DND-41 (cell line): ENCODE results near the gene GPC5.

Source experiments
- ATAC-seq: fragments of 200-7000 bp; cut with Tn5 transposase; 3 replicates; pipeline ENCODE4 v1.9.1; 2021; ENCODE audit warnings: low read depth; ENCODE audit not compliant: insufficient read depth
- DNase-seq: peaks from one replicate; pipeline ENCODE4 v3.0.0-alpha.2; 2020
- H2AFZ ChIP-seq: 2 replicates; pipeline ENCODE4 v1.6.0; 2012; ENCODE audit warnings: low read depth, low read length
- H3K27ac ChIP-seq: 2 replicates; pipeline ENCODE4 v1.5.1; 2012; ENCODE audit warnings: low read length, inconsistent platforms
- H3K27me3 ChIP-seq: fragments of 200-600 bp; sonication (generic); 2 replicates; pipeline ENCODE4 v1.6.0; 2012; ENCODE audit warnings: low read length, mild to moderate bottlenecking, inconsistent platforms; ENCODE audit not compliant: insufficient read depth, poor library complexity
- H3K36me3 ChIP-seq: 2 replicates; pipeline ENCODE4 v1.5.1; 2012; ENCODE audit warnings: low read length, inconsistent platforms; ENCODE audit not compliant: insufficient read depth
- H3K4me1 ChIP-seq: 2 replicates; pipeline ENCODE4 v1.5.1; 2012; ENCODE audit warnings: mild to moderate bottlenecking, low read length; ENCODE audit not compliant: insufficient read depth
- H3K4me2 ChIP-seq: 2 replicates; pipeline ENCODE4 v1.6.0; 2012; ENCODE audit warnings: mild to moderate bottlenecking, moderate library complexity, low read length, inconsistent platforms; ENCODE audit not compliant: insufficient read depth
- H3K4me3 ChIP-seq, 2 experiments: fragments of 200-600 bp in 1 of 2; shearing (Covaris generic) in 1 of 2; 2 replicates each; pipeline ENCODE4 v1.5.1; 2012 to 2016; ENCODE audit warnings: inconsistent platforms in 2 of 2, low read length in 2 of 2, mild to moderate bottlenecking in 2 of 2, low read depth in 1 of 2, moderate library complexity in 1 of 2
- H3K79me2 ChIP-seq: 2 replicates; pipeline ENCODE4 v1.6.0; 2012; ENCODE audit warnings: low read length, inconsistent platforms; ENCODE audit not compliant: insufficient read depth
- H3K9ac ChIP-seq: 2 replicates; pipeline ENCODE4 v1.6.0; 2012; ENCODE audit warnings: low read depth, mild to moderate bottlenecking, inconsistent platforms, low read length, moderate library complexity
- H3K9me3 ChIP-seq: 2 replicates; pipeline ENCODE4 v1.5.1; 2012; ENCODE audit warnings: low read length, moderate library complexity, mild to moderate bottlenecking, inconsistent platforms; ENCODE audit not compliant: insufficient read depth, severe bottlenecking
- H4K20me1 ChIP-seq: 2 replicates; pipeline ENCODE4 v1.6.0; 2012; ENCODE audit warnings: low read length; ENCODE audit not compliant: insufficient read depth
- EZH2 ChIP-seq: IDR thresholded peaks from 3 replicates; pipeline ENCODE4 v1.6.1; 2012; ENCODE audit warnings: borderline replicate concordance, low read depth, mild to moderate bottlenecking, moderate library complexity, low read length, inconsistent platforms; ENCODE audit not compliant: severe bottlenecking
- TF ChIP-seq, protein P1 (sequence below): IDR thresholded peaks from 2 replicates; pipeline ENCODE4 v1.5.1; 2012; ENCODE audit warnings: borderline replicate concordance, low read length, moderate library complexity, mild to moderate bottlenecking; ENCODE audit not compliant: poor library complexity, severe bottlenecking; ENCODE audit errors: extremely low read depth

Gene GPC5

DNA sequence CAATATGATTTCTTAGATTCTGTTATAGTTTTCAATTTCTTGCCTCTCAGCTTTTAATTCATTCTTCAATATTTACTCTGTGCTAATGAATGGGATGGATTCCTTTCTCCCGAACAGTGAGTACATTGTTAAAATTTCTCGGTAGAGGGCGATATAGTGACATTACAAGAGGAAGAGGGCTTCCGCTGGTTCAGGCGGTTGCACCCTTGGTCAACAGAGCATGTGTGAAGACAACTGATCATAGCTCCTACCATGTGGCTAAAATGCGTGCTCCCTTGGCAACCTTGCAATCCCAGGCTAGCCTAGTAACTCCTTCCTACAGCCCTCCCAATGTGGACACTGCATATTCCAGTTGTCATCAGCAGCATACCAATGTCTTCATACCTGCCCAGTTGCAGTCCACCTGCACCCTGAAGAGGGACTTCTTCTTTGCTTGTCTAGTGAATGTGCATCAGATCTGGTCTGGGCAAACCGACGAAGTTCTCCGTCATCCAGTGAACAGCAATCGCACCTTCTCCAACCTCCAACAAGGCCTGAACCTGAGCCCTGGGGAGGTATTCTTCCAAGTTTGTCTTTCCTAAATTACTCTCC is 1175.1 kb downstream of the GPC5 start:
- no peaks in the 10 kb centered on the region for H3K9me3 ChIP-seq
- H3K27me3 ChIP-seq: no peaks in the 10 kb centered on the region
- H2AFZ ChIP-seq: no peak overlapping the region
- no peak overlapping the region for H3K27ac ChIP-seq
- DNase-seq: no peak
- H3K4me1 ChIP-seq: no peaks in the 10 kb centered on the region
- no peaks in the 10 kb centered on the region for H3K36me3 ChIP-seq
- H3K79me2 ChIP-seq: no peaks in the 10 kb centered on the region
- no peak overlapping the region for H3K9ac ChIP-seq
- no peak overlapping the region for H3K4me3 ChIP-seq
- H3K4me2 ChIP-seq: no peak overlapping the region
- no peak for ATAC-seq
- H4K20me1 ChIP-seq: no peaks in the 10 kb centered on the region
- no peak for TF ChIP-seq EZH2
- TF ChIP-seq, protein P1, sequence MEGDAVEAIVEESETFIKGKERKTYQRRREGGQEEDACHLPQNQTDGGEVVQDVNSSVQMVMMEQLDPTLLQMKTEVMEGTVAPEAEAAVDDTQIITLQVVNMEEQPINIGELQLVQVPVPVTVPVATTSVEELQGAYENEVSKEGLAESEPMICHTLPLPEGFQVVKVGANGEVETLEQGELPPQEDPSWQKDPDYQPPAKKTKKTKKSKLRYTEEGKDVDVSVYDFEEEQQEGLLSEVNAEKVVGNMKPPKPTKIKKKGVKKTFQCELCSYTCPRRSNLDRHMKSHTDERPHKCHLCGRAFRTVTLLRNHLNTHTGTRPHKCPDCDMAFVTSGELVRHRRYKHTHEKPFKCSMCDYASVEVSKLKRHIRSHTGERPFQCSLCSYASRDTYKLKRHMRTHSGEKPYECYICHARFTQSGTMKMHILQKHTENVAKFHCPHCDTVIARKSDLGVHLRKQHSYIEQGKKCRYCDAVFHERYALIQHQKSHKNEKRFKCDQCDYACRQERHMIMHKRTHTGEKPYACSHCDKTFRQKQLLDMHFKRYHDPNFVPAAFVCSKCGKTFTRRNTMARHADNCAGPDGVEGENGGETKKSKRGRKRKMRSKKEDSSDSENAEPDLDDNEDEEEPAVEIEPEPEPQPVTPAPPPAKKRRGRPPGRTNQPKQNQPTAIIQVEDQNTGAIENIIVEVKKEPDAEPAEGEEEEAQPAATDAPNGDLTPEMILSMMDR: no peak

DNA sequence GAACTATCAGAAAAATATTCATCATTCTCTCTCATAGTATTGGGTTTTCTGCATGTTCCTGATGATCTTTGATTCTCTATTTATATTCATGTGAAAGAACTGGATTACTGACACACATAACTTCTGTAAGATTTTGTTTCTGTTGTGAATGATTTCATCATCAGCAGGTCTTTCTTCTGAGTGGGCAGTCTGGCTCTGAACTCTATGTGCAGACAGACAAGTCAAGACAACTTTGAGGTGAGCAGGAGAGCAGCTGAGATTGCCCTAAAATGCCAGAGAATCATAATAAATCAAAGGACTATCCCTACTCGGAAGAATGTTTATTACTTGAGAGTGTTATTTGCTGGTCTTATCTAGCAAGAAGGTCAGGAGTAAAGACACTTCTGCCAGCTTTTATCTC is 1176.1 kb downstream of the GPC5 start:
- Histone ChIP-seq H2AFZ (no peak overlapping the region), H3K79me2 (no peaks in the 10 kb centered on the region), H3K27me3 (no peaks in the 10 kb centered on the region), H3K4me3 (no peak overlapping the region), H3K9me3 (no peaks in the 10 kb centered on the region), H3K4me2 (no peak overlapping the region), H3K9ac (no peak overlapping the region), H3K4me1 (no peaks in the 10 kb centered on the region), H4K20me1 (no peaks in the 10 kb centered on the region), H3K36me3 (no peaks in the 10 kb centered on the region), H3K27ac (no peak overlapping the region)
- DNase-seq (no peak), ATAC-seq (no peak)
- TF ChIP-seq, protein P1: no peak
- no peak for TF ChIP-seq EZH2

DNA sequence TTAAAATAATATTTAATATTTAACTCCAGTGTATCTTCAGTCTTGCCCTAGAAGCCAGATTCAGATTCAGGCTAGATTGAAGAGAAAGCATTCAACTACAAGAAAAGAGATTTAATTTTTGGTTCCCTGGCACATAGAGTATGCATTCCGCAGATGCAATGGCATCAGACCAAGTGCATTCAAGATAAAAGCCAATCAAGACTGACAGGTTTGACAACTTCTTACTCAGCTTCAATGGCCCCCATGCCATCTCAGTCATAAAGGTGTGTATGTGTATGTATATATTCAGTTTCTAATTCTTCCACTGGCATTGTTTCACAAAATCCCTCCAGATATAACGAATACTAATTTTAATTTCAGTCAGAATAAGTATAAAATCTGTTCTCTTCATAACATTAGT is 1177.4 kb downstream of the GPC5 start:
- TF ChIP-seq EZH2: no peak
- TF ChIP-seq, protein P1: no peak
- Histone ChIP-seq H3K36me3 (no peaks in the 10 kb centered on the region), H3K4me3 (no peak overlapping the region), H2AFZ (no peak overlapping the region), H3K27me3 (no peaks in the 10 kb centered on the region), H3K4me2 (no peak overlapping the region), H4K20me1 (no peaks in the 10 kb centered on the region), H3K4me1 (no peaks in the 10 kb centered on the region), H3K79me2 (no peaks in the 10 kb centered on the region), H3K27ac (no peak overlapping the region), H3K9ac (no peak overlapping the region), H3K9me3 (no peaks in the 10 kb centered on the region)
- ATAC-seq (no peak), DNase-seq (no peak)

DNA sequence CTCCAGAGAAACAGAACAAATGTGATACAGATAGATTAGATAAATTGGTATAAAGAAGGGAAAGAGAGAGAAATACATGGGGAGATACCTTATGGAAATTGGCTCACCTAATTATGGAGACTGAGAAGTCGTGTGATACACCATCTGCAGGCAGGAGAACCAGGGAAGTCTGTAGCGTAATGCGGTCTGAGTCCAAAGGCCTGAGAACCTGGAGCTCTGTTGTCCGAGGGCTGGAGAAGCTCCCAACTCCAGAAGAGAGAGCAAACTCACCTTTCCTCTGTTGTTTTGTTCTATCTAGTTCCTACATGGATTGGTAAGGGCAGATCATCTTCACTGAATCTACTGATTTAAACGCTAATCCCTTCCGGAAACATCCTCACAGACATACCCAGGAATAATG is 1179.9 kb downstream of the GPC5 start:
- Histone ChIP-seq H3K4me1 (no peaks in the 10 kb centered on the region), H4K20me1 (no peaks in the 10 kb centered on the region), H3K27me3 (no peaks in the 10 kb centered on the region), H3K9ac (no peak overlapping the region), H3K4me2 (no peak overlapping the region), H3K4me3 (no peak overlapping the region), H3K36me3 (no peaks in the 10 kb centered on the region), H3K9me3 (no peaks in the 10 kb centered on the region), H3K27ac (no peak overlapping the region), H2AFZ (no peak overlapping the region), H3K79me2 (no peaks in the 10 kb centered on the region)
- no peak for ATAC-seq
- DNase-seq: no peak
- TF ChIP-seq, protein P1: no peak
